ENCODE data around the gene ATP1B1.

The ATP1B1 gene

GRCh38 chr1:169133228-169133576 lies 26.7 kb downstream of the ATP1B1 start:
- in situ Hi-C loops (cut with HindIII; ENCODE audit: low sequenced_read_pairs) = no loop called here
- no peak overlapping the region for H3K4me3 ChIP-seq (ENCODE audit: low read depth, low read length)
- DNase-seq (ENCODE audit: low read depth, low spot score) = no peak
- TF ChIP-seq CTCF (IDR thresholded peaks at IDR 0.05; ENCODE audit: low read depth, low read length) = no peak

- in situ Hi-C loops (cut with HindIII; ENCODE audit: low sequenced_read_pairs) = no loop called here
- no peak overlapping the region for H3K4me3 ChIP-seq (ENCODE audit: low read depth, low read length)
- peak; percentile 22 for DNase-seq (ENCODE audit: low read depth, low spot score)
- TF ChIP-seq CTCF (IDR thresholded peaks at IDR 0.05; ENCODE audit: low read depth, low read length) = peak; percentile 14
Measured at GRCh38 chr1:169133801-169134502, 27.5 kb downstream of the ATP1B1 start.

GRCh38 chr1:169137357-169137756 lies 30.9 kb downstream of the ATP1B1 start:
- in situ Hi-C loops (cut with HindIII; ENCODE audit: low sequenced_read_pairs) = no loop called here
- no peak for DNase-seq (ENCODE audit: low read depth, low spot score)
- TF ChIP-seq CTCF (IDR thresholded peaks at IDR 0.05; ENCODE audit: low read depth, low read length) = no peak
- no peak overlapping the region for H3K4me3 ChIP-seq (ENCODE audit: low read depth, low read length)

- no peak for DNase-seq (ENCODE audit: low read depth, low spot score)
- H3K4me3 ChIP-seq (ENCODE audit: low read depth, low read length) = no peak overlapping the region
- TF ChIP-seq CTCF (IDR thresholded peaks at IDR 0.05; ENCODE audit: low read depth, low read length) = no peak
- in situ Hi-C loops (cut with HindIII; ENCODE audit: low sequenced_read_pairs) = no loop called here
Measured at GRCh38 chr1:169138866-169139670, 32.6 kb downstream of the ATP1B1 start.

- DNase-seq (ENCODE audit: low read depth, low spot score) = no peak
- in situ Hi-C loops (cut with HindIII; ENCODE audit: low sequenced_read_pairs) = no loop called here
- H3K4me3 ChIP-seq (ENCODE audit: low read depth, low read length) = no peak overlapping the region
- no peak for TF ChIP-seq CTCF (IDR thresholded peaks at IDR 0.05; ENCODE audit: low read depth, low read length)
Measured at GRCh38 chr1:169141356-169141755, 34.9 kb downstream of the ATP1B1 start.

GRCh38 chr1:169142129-169142528 lies 35.6 kb downstream of the ATP1B1 start:
- no peak for TF ChIP-seq CTCF (IDR thresholded peaks at IDR 0.05; ENCODE audit: low read depth, low read length)
- in situ Hi-C loops (cut with HindIII; ENCODE audit: low sequenced_read_pairs) = no loop called here
- no peak overlapping the region for H3K4me3 ChIP-seq (ENCODE audit: low read depth, low read length)
- DNase-seq (ENCODE audit: low read depth, low spot score) = no peak

Measured in astrocyte of the spinal cord (primary cell).